DMS153 treated with DMSO at 0.1 percent for 48 hours (cell line): Measurements from ENCODE around the gene TPRG1.
A peak's percentile ranks its signal among the peaks of the same experiment; 100 is the strongest.

ENCODE experiments used
- DNase-seq: peaks from one replicate; lab custom pipeline; 2025; ENCODE audit not compliant: unreplicated experiment; lab: John Stamatoyannopoulos, UW

TPRG1 gene

GRCh38 chr3:189227249-189227648 is 55.5 kb downstream of the TPRG1 start:
- DNase-seq: no peak

DNA sequence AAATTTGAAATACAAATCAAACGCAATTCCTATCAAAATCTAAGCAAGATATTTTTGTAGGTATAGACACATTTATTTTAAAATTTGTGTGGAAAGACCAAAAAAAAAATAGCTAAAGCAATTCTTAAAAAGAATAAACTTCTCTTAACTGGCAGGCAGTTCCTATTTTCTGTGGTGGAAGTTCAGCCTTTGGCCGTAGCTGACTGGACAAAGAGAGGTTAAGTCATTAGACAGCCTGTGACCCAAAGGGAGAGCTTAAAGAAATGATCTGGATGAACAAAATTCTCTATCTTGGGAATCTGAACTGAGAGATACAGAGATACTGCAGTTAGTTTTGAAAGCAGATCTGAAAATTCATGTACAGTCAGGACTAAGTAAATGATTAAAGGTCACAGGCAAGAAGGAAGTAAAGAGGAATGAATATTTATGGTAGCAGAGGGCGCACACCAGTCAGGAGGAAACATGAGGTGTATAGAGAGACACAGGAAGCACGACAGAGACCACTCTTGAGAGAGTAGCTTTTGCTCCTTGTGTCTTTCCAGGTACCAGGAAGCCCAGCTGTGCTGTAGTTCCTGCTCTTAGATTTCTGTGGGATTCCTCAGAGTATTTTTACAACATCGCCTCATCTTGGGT is 57.5 kb downstream of the TPRG1 start:
- no peak for DNase-seq

- DNase-seq: no peak
Measured at GRCh38 chr3:189232790-189233189, 61.0 kb downstream of the TPRG1 start.

DNA sequence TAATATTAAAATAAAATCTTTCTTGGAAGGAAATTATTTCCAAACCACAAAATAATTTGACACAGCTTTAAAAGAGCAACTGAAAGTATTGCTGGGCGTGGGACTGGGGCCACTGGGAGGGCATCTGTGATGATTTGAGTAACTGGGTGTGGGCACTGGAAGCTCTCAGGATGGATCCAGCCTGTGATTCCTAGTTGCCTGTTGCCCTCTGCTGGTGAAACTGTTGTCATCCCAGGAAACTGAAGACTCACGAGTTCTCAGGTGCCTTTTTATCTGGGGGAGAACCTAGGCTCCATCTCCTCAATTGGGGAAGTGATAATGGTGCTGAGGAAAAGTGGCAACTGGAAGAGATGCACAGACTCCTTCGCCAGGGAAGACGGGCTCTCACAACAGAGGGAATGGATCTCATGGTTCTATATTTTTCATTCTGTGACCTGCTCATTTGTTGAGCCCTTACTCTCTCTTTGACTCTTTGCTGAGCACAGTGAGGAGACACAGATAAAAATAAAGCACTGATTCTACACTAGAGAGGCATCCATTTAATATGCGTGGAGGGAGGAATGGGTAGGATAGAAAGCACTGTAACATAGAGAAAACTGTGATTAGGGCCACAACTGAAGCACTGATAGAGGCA is 61.6 kb downstream of the TPRG1 start:
- DNase-seq: peak; percentile 38

- DNase-seq: no peak
Measured at GRCh38 chr3:189235214-189235613, 63.4 kb downstream of the TPRG1 start.

GRCh38 chr3:189236352-189236751 is 64.6 kb downstream of the TPRG1 start:
- DNase-seq: no peak

- DNase-seq: no peak
Measured at GRCh38 chr3:189237526-189237925, 65.8 kb downstream of the TPRG1 start.

- no peak for DNase-seq
Measured at GRCh38 chr3:189238071-189238470, 66.3 kb downstream of the TPRG1 start.

DNA sequence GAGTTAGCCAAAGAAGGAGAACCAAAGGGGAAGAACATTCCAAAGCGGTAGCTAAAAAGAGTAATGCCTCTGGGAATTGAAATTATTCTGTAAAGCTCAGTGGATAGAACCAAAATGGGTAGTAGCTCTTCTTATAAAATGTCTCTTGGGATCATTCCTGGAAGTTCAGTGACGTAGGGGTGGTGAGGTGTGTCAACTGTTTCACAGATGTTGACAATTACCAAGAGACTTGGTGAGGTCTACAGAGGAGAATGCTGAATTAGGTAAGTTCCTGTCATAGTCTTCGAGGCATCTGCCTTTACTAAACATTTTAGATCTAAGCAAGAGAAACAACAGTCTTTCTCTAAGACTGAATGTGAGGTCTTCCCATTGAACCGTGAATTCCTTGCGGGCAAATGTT is 67.8 kb downstream of the TPRG1 start:
- DNase-seq: no peak

- DNase-seq: no peak
Measured at GRCh38 chr3:189249987-189250386, 78.2 kb downstream of the TPRG1 start.

GRCh38 chr3:189258261-189258660 is 86.5 kb downstream of the TPRG1 start:
- no peak for DNase-seq

GRCh38 chr3:189260556-189261493 is 89.1 kb downstream of the TPRG1 start:
- no peak for DNase-seq

GRCh38 chr3:189262746-189263145 is 91.0 kb downstream of the TPRG1 start:
- no peak for DNase-seq

DNA sequence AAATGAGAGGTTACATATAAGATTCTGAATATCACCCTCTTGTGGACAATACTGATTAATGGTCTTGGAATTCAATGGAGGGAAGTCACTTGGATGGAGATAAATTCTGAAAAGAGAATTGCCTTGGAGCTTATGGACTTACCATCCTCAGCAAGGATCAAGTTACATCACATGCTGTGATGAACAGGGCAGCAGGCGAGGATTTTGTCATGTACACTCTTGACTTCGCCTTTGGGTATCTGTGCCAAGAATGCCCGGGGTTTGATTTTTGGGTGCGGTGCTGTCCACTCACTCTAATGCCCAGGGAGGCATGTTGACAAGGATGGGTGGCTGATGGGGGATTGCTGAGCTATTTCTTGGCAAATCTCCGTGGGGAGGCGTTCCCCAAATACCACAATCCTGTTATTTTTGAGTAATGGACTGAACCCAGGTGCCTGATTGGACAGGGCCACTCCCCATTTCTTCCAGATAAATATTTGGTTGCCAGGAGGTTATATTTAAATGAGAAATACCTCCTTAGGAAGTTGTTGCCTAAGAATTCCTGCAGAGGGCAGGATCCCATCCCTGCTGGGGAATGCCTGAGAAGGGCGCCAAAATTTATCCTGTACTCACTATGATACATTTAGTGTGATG is 96.3 kb downstream of the TPRG1 start:
- no peak for DNase-seq

- no peak for DNase-seq
Measured at GRCh38 chr3:189269365-189269764, 97.6 kb downstream of the TPRG1 start.

DNA sequence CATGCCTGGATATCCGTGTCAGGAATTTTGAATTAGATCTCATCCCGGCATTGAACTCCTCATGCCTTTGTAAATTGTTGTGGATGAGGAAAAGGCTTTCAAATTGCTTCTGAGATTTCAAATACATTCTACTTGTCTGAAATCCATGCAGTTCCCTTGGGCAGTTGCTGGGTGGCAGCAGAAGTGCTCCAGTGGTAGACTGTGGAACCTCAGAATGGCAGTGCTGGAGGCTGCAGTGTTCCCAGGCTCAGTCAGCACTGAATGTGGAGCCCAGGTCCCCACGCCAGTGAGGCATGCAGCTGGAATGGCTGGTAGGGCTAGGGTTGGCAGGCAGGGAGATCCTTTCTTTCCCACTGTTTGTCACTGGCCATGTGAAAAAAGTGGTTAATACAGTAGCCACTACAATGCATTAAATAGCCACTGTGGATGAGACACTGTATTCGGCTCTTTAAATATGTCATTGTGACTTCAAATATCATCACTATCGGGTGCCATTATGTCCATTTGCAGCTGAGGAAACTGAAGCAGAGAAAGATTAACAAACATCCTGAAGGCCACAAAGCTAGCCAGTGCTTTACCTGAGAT is 98.6 kb downstream of the TPRG1 start:
- peak; percentile 73 for DNase-seq

DNA sequence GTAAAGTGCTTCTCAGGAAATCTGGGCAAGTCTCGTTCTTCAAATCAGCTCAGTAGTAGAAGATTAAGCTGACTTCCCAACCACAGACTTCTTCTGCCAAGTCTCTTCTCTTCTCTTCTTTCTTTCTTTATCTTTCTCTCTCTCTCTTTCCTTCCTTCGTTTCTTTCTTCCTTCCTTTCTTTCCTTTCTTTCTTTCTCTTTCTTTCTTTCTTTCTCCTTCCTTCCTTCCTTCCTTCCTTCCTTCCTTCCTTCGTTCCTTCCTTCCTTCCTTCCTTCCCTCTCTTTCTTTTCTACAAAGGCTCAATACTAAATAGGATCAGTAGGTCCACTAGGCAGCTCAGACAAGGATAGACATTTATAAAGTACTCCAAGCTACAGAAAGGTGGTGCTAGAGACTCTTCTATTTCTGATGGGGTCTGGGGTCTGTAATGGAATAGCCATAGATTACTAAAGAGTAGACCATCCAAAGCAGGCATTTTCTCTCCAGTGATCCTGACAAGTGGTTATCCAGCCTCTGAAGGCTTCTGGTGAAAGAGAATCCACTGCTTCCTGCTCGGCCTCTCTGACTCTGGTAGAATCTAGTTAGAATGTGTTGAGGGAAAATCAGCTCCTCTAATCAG is 100.8 kb downstream of the TPRG1 start:
- peak; percentile 41 for DNase-seq

DNA sequence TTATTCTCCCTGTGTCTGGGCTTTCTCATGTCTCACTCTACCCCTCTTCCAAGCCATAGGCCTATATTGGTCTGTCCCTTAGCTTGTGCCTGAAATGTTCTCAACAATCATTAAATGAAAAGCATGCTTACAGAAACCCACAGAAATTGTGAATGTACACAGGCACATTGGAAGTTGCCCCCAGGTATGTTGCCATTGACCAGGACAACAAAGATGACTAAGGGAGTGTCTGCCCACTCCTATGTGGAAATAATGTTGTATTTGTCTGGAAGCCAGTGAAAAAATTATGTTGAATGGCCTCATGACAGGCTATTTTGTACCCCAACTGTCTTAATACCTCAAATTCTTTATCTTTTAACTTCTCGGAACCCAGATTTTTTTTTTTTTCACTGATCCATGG is 102.0 kb downstream of the TPRG1 start:
- no peak for DNase-seq

- no peak for DNase-seq
Measured at GRCh38 chr3:189275182-189275581, 103.4 kb downstream of the TPRG1 start.

- DNase-seq: no peak
Measured at GRCh38 chr3:189275852-189276251, 104.1 kb downstream of the TPRG1 start.
